Stimulated activated CD4-positive, alpha-beta T cell treated with anti-CD3 and anti-CD28 coated beads, TNF-alpha, amount 100 ng/mL, for 4 hours (primary cell): ENCODE measurements around the gene CYB5RL.
"Not testable (repeated sequence)": the region's sequence is repeated elsewhere in the genome, so short reads cannot be mapped to it uniquely, and the experiment has no call there.

Experiments
- DNase-seq, 3 experiments: peaks; one replicate each; pipeline ENCODE4 v3.0.0-alpha.2; 2020; ENCODE audit warnings: low read depth in 3 of 3

The CYB5RL gene

DNA sequence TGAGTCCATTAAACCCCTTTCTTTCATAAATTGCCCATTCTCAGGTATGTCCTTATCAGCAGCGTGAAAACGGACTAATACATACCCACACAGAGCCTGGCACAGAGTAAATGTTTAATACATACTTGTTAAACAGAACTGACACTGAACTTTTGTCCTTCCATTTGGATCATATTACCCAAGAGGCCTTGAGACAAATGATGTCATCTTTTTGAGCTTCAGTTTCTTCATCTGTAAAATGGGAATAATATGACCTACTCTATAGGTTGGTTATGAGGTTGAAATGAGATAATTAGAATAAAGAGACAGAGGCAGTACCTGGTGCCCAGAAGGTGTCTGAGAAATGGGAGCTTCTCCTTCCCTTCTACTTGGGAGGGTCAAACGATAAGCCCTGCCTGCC, 13.8 kb downstream of the CYB5RL start:
- DNase-seq, result no peak

GRCh38 chr1:54180701-54181360, 19.0 kb downstream of the CYB5RL start:
- no peak for DNase-seq

GRCh38 chr1:54178296-54179070, 21.3 kb downstream of the CYB5RL start:
- DNase-seq, result no peak

- DNase-seq, result no peak
Measured at GRCh38 chr1:54177726-54178125, 22.1 kb downstream of the CYB5RL start.

DNA sequence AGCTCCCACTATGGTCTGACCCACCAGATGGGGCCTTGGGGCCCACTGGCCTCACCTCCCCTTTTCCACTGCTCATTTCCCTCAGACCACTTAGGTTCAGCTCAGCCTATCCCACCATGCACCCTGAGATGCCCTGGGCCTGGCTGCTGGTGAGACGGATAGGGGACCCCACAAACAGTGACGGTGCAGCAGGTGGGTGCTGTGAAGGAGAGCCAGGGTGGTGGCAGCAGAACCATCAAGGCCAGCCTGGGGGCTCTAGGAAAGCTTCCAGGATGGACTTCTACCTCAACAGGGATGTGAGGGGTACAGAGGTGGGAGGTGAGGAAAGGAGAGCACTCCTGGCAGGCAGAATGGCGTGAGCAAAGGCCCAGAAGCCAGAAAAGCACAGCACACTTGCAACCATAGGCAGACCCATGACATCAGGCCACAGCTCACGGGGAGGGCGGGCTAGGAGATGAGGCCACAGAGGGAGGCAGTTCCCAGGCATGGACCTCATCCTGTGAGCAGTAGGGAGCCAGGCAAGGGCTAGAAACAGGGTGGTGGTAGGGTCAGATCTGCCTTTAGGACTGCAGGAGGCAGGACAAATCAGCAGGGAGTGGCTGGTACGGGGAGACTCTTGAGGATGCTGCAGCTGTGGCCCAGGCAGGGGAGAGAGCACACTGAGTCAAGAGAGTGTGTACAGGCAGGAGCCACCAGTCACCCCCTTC, 23.1 kb downstream of the CYB5RL start:
- DNase-seq, result no peak

GRCh38 chr1:54174106-54174505, 25.7 kb downstream of the CYB5RL start:
- no peak for DNase-seq

DNA sequence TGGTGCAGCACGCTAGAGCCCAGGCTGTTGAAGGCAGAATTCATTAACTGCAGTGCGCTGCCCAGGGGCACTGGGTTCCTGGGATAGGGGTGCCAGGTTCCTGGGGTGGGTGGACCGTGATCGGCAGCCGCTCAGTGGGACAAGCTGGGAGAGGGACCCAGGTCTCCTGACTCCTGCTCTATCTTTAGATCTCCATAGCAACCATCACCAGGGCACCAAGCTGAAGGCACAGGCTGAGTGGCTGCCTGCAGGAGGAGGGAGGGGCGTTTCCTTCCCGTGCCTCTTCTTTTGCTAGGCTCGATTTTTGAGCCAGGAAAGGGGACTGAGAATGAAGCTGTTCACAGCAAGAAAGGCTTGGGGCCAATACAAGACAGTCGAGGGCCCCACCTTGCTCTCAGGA, 26.1 kb downstream of the CYB5RL start:
- no peak for DNase-seq

GRCh38 chr1:54172614-54173599, 26.9 kb downstream of the CYB5RL start:
- no peak for DNase-seq

DNA sequence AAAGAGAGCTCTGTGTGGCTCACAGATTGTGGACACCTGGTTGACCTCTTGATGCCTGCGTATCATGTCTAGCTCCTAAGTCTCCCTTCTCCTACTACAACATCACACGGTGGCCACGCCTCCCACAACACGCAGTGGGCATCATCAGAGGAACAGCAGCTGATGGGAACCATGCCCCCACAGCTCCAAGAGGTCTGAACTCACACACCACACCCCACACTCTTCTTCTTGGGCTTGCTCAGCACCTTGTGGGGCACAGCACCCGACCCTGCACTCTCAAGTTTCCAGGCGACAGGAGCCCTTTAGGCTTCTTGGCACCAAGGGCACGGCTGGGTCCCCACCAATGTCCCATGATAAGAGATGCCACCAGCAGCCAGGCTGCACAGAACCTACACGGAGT, 28.2 kb downstream of the CYB5RL start:
- DNase-seq, result no peak

DNA sequence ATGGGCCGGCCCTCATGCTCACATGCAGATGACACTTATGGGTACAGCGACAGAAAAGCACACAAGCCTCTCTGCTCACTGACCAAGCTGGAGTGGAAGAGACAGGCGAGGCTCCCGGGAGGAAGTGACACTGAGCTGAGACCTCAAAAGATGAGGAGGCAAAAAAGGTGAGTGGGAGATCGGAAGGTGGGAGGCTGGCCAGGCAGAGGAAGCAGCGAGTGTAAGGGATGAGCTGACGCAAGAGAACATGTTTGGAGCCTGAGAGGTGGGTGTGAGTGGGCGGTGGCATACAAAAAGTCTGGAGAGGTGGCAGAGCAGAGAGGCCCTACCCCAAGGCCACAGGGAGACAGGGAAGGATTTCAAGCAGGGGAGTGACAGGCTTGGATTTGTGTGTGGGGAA, 28.8 kb downstream of the CYB5RL start:
- DNase-seq, result no peak

GRCh38 chr1:54169068-54169467, 30.8 kb downstream of the CYB5RL start:
- no peak for DNase-seq

- DNase-seq, result no peak
Measured at GRCh38 chr1:54168206-54168965, 31.4 kb downstream of the CYB5RL start.

GRCh38 chr1:54167422-54168139, 32.2 kb downstream of the CYB5RL start:
- DNase-seq, result no peak

DNA sequence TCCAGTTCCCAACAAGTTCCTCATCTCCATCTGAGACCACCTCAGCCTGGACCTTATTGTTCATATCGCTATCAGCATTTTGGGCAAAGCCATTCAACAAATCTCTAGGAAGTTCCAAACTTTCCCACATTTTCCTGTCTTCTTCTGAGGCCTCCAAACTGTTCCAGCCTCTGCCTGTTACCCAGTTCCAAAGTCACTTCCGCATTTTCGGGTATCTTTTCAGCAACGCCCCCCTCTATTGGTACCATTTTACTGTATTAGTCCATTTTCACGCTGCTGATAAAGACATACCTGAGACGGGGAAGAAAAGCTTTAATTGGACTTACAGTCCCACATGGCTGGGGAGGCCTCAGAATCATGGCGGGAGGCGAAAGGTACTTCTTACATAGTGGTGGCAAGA, 33.5 kb downstream of the CYB5RL start:
- DNase-seq, result not testable (repeated sequence)

DNA sequence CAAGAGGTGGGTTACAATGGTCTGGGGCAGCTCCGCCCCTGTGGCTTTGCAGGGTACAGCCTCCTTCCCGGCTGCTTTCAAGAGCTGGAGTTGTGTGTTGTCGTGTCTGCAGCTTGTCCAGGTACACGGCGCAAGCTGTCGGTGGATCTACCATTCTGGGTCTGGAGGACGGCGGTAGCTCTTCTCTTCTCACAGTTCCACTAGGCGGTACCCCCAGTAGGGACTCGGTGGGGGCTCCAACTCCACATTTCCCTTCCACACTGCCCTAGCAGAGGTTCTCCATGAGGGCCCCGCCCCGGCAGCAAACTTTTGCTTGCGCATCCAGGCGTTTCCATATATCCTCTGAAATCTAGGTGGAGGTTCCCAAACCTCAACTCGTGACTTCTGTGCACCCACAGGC, 34.7 kb downstream of the CYB5RL start:
- DNase-seq, result no peak

- DNase-seq, result no peak
Measured at GRCh38 chr1:54163573-54163972, 36.3 kb downstream of the CYB5RL start.

GRCh38 chr1:54163051-54163450, 36.8 kb downstream of the CYB5RL start:
- no peak for DNase-seq

DNA sequence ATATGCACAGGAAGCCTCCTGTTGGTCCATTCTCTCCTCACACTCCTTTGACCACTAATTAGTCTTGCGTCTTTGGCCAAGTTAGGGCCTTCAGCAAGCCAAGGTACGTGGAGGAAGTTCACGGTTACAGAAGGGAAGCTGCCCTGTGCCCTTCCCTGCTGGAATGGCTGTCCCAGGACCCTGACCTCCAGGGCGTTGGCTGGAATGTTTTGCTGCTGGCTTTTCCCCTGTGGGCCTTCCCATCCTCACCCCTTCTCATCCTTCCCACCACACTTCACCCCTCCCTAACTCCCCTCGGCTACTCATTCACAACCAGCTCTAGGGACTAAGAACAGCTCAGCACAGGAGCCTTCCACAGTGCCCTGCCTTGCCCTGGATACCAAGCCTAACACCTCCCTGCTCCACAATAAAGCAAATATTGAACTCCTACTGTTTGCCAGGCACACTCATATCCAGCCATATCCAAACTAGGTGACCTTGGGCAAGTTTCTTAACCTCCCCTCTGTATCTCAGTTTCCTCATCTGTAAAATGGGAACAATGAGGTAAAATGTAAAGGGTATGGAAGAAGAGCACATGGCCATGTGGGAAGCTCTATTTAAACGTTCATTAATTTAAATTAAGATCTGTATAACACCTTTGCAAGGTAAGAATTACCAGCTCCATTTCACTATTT, 38.2 kb downstream of the CYB5RL start:
- no peak for DNase-seq

- no peak for DNase-seq
Measured at GRCh38 chr1:54160351-54160750, 39.5 kb downstream of the CYB5RL start.
